Effector memory CD8-positive, alpha-beta T cell (primary cell): ENCODE data around the gene ANKRD33B.

Experiments used
- ATAC-seq: fragments of 150-1000 bp; cut with Tn5 transposase; replicated peaks from 2 replicates; pipeline ENCODE4 v1.10.0; 2021; ENCODE audit warnings: mild to moderate bottlenecking, moderate library complexity
- DNase-seq, 3 experiments: peaks; one replicate each; pipeline ENCODE4 v3.0.0; 2021
- H3K27ac Mint-ChIP-seq, 2 donors: one replicate each; pipeline ENCODE4 v1.8.0; 2022; ENCODE audit warnings: mild to moderate bottlenecking in 2 of 2, mixed read lengths in 2 of 2, moderate library complexity in 2 of 2
- H3K27me3 Mint-ChIP-seq, 2 donors: one replicate each; pipeline ENCODE4 v1.8.0; 2022; ENCODE audit warnings: mixed read lengths in 2 of 2
- H3K36me3 Mint-ChIP-seq: one replicate; pipeline ENCODE4 v1.8.0; 2022; ENCODE audit warnings: mild to moderate bottlenecking, moderate library complexity, mixed read lengths; ENCODE audit not compliant: insufficient read depth
- H3K4me1 Mint-ChIP-seq, 2 donors: one replicate each; pipeline ENCODE4 v1.8.0; 2022; ENCODE audit warnings: low read depth in 2 of 2, mixed read lengths in 2 of 2
- H3K4me3 Mint-ChIP-seq, 2 donors: one replicate each; pipeline ENCODE4 v1.8.0; 2022; ENCODE audit warnings: mild to moderate bottlenecking in 2 of 2, mixed read lengths in 2 of 2, moderate library complexity in 2 of 2
- H3K9me3 Mint-ChIP-seq, 2 donors: one replicate each; pipeline ENCODE4 v1.8.0; 2022; ENCODE audit warnings: mixed read lengths in 2 of 2

Gene ANKRD33B

GRCh38 chr5:10695759-10696543 lies 132.1 kb downstream of the ANKRD33B start:
- ATAC-seq = peak; percentile 57
- Mint-ChIP-seq H3K36me3 (no peaks in the 10 kb centered on the region), H3K9me3 (no peaks in the 10 kb centered on the region), H3K4me1 (peaks cover 18 to 31% of the 10 kb centered on the region in 2 donors), H3K4me3 (peak overlapping the region in 1 of 2 donors; percentile 17), H3K27me3 (no peaks in the 10 kb centered on the region), H3K27ac (peak overlapping the region; percentile 9 to 84)
- DNase-seq = no peak

GRCh38 chr5:10699281-10699874 lies 135.5 kb downstream of the ANKRD33B start:
- Mint-ChIP-seq H3K27ac (peak overlapping the region; percentile 48 to 73), H3K9me3 (no peaks in the 10 kb centered on the region), H3K4me1 (peaks cover 19 to 33% of the 10 kb centered on the region in 2 donors), H3K36me3 (peaks cover 1% of the 10 kb centered on the region), H3K4me3 (no peak overlapping the region), H3K27me3 (no peaks in the 10 kb centered on the region)
- DNase-seq (no peak), ATAC-seq (no peak)

GRCh38 chr5:10699987-10700386 lies 136.1 kb downstream of the ANKRD33B start:
- peaks cover 4% of the 10 kb centered on the region for H3K36me3 Mint-ChIP-seq
- DNase-seq (no peak), ATAC-seq (peak; percentile 7)
- H3K27ac Mint-ChIP-seq = peak overlapping the region; percentile 48 to 51
- H3K4me1 Mint-ChIP-seq = peaks cover 25 to 38% of the 10 kb centered on the region in 2 donors
- H3K27me3 Mint-ChIP-seq = no peaks in the 10 kb centered on the region
- no peaks in the 10 kb centered on the region for H3K9me3 Mint-ChIP-seq
- no peak overlapping the region for H3K4me3 Mint-ChIP-seq

GRCh38 chr5:10700516-10700915 lies 136.6 kb downstream of the ANKRD33B start:
- Mint-ChIP-seq H3K4me3 (no peak overlapping the region), H3K27ac (peak overlapping the region in 1 of 2 donors; percentile 51), H3K4me1 (peaks cover 30 to 42% of the 10 kb centered on the region in 2 donors), H3K9me3 (no peaks in the 10 kb centered on the region), H3K36me3 (peaks cover 4% of the 10 kb centered on the region), H3K27me3 (no peaks in the 10 kb centered on the region)
- ATAC-seq = no peak
- no peak for DNase-seq

- Mint-ChIP-seq H3K4me1 (peaks cover 25 to 37% of the 10 kb centered on the region in 2 donors), H3K9me3 (no peaks in the 10 kb centered on the region), H3K27ac (peak overlapping the region in 1 of 2 donors; percentile 51), H3K4me3 (no peak overlapping the region), H3K27me3 (no peaks in the 10 kb centered on the region), H3K36me3 (peaks cover 4% of the 10 kb centered on the region)
- ATAC-seq = no peak
- peak; percentile 12 to 26 (median 14) for DNase-seq
Observed at GRCh38 chr5:10701567-10702039, 137.7 kb downstream of the ANKRD33B start.

GRCh38 chr5:10702040-10702629 lies 138.3 kb downstream of the ANKRD33B start:
- ATAC-seq (no peak), DNase-seq (no peak)
- H3K27me3 Mint-ChIP-seq = no peaks in the 10 kb centered on the region
- H3K4me3 Mint-ChIP-seq = no peak overlapping the region
- peak overlapping the region; percentile 28 to 51 for H3K27ac Mint-ChIP-seq
- peaks cover 4% of the 10 kb centered on the region for H3K36me3 Mint-ChIP-seq
- H3K4me1 Mint-ChIP-seq = peaks cover 28 to 39% of the 10 kb centered on the region in 2 donors
- H3K9me3 Mint-ChIP-seq = no peaks in the 10 kb centered on the region

GRCh38 chr5:10702911-10703491 lies 139.1 kb downstream of the ANKRD33B start:
- H3K27ac Mint-ChIP-seq = peak overlapping the region; percentile 68 to 87
- H3K9me3 Mint-ChIP-seq = no peaks in the 10 kb centered on the region
- H3K4me3 Mint-ChIP-seq = peak overlapping the region in 1 of 2 donors; percentile 10
- no peaks in the 10 kb centered on the region for H3K27me3 Mint-ChIP-seq
- ATAC-seq (no peak), DNase-seq (no peak)
- H3K4me1 Mint-ChIP-seq = peaks cover 32 to 43% of the 10 kb centered on the region in 2 donors
- peaks cover 4% of the 10 kb centered on the region for H3K36me3 Mint-ChIP-seq

GRCh38 chr5:10703676-10704075 lies 139.8 kb downstream of the ANKRD33B start:
- Mint-ChIP-seq H3K4me1 (peaks cover 28 to 44% of the 10 kb centered on the region in 2 donors), H3K36me3 (peaks cover 4% of the 10 kb centered on the region), H3K4me3 (no peak overlapping the region), H3K27ac (peak overlapping the region; percentile 68 to 87), H3K9me3 (no peaks in the 10 kb centered on the region), H3K27me3 (no peaks in the 10 kb centered on the region)
- ATAC-seq = no peak
- no peak for DNase-seq

GRCh38 chr5:10704949-10705621 lies 141.2 kb downstream of the ANKRD33B start:
- ATAC-seq = peak; percentile 77
- H3K4me1 Mint-ChIP-seq = peaks cover 28 to 34% of the 10 kb centered on the region in 2 donors
- H3K36me3 Mint-ChIP-seq = peaks cover 4% of the 10 kb centered on the region
- no peaks in the 10 kb centered on the region for H3K9me3 Mint-ChIP-seq
- H3K27ac Mint-ChIP-seq = peak overlapping the region; percentile 86 to 87
- H3K4me3 Mint-ChIP-seq = peak overlapping the region; percentile 10 to 20
- peak in 1 of 3 experiments; percentile 3 for DNase-seq
- no peaks in the 10 kb centered on the region for H3K27me3 Mint-ChIP-seq

GRCh38 chr5:10705747-10706146 lies 141.9 kb downstream of the ANKRD33B start:
- H3K27ac Mint-ChIP-seq = peak overlapping the region; percentile 86 to 87
- peaks cover 4% of the 10 kb centered on the region for H3K36me3 Mint-ChIP-seq
- no peaks in the 10 kb centered on the region for H3K9me3 Mint-ChIP-seq
- H3K4me3 Mint-ChIP-seq = no peak overlapping the region
- H3K4me1 Mint-ChIP-seq = peaks cover 30 to 37% of the 10 kb centered on the region in 2 donors
- no peak for DNase-seq
- ATAC-seq = no peak
- H3K27me3 Mint-ChIP-seq = no peaks in the 10 kb centered on the region

- no peak for ATAC-seq
- H3K36me3 Mint-ChIP-seq = peaks cover 4% of the 10 kb centered on the region
- H3K27ac Mint-ChIP-seq = peak overlapping the region; percentile 86 to 87
- no peaks in the 10 kb centered on the region for H3K27me3 Mint-ChIP-seq
- H3K4me1 Mint-ChIP-seq = peaks cover 32 to 39% of the 10 kb centered on the region in 2 donors
- no peaks in the 10 kb centered on the region for H3K9me3 Mint-ChIP-seq
- DNase-seq = no peak
- H3K4me3 Mint-ChIP-seq = no peak overlapping the region
Observed at GRCh38 chr5:10706326-10706725, 142.5 kb downstream of the ANKRD33B start.
